Heart left ventricle (tissue), 16 donors: ENCODE results near the gene CAPRIN2. TPM values are rescaled to one million over a fixed set of nuclear protein-coding genes. Genes with fewer than 3 reads are reported as not detected.

Experiments used
- ATAC-seq, 4 donors: fragments of 200-7000 bp; cut with Tn5 transposase; one replicate each; pipeline ENCODE4 v1.9.1; 2020 to 2022; ENCODE audit warnings: moderate library complexity in 4 of 4, mild to moderate bottlenecking in 3 of 4, moderate number of reproducible peaks in 1 of 4
- DNase-seq, 5 donors: peaks; one replicate each; pipeline ENCODE4 v3.0.0-alpha.2; 2020
- H3K27ac ChIP-seq, 12 donors: fragments of 200-600 bp; sonication (generic) in 4 of 12; one replicate each; pipeline versions ENCODE4 v1.5.0 to v1.8.0; 2016 to 2022; ENCODE audit warnings: mild to moderate bottlenecking in 2 of 12
- H3K27me3 ChIP-seq, 9 donors: fragments of 200-600 bp; sonication (generic) in 2 of 9; one replicate each; pipeline versions ENCODE4 v1.5.1 to v1.8.0; 2016 to 2022; ENCODE audit warnings: mild to moderate bottlenecking in 3 of 9
- H3K36me3 ChIP-seq, 9 donors: fragments of 200-600 bp; sonication (generic) in 2 of 9; one replicate each; pipeline versions ENCODE4 v1.5.0 to v1.8.0; 2018 to 2022; ENCODE audit warnings: mild to moderate bottlenecking in 2 of 9
- H3K4me1 ChIP-seq, 12 donors: fragments of 200-600 bp; sonication (generic) in 4 of 12; one replicate each; pipeline versions ENCODE4 v1.5.0 to v1.8.0; 2016 to 2022; ENCODE audit warnings: mild to moderate bottlenecking in 3 of 12
- H3K4me3 ChIP-seq, 12 donors: fragments of 200-600 bp; sonication (generic) in 4 of 12; one replicate each; pipeline versions ENCODE4 v1.5.0 to v1.8.0; 2017 to 2022; ENCODE audit warnings: mild to moderate bottlenecking in 9 of 12, moderate library complexity in 4 of 12
- H3K9me3 ChIP-seq, 12 donors: fragments of 200-600 bp; sonication (generic) in 4 of 12; one replicate each; pipeline versions ENCODE4 v1.5.0 to v1.8.0; 2016 to 2022; ENCODE audit warnings: mild to moderate bottlenecking in 1 of 12
- CTCF ChIP-seq, 12 donors: fragments of 200-600 bp; sonication (generic) in 4 of 12; IDR thresholded peaks; one replicate each; pipeline versions ENCODE4 v1.5.0 to v1.8.0; 2018 to 2022; ENCODE audit warnings: antibody characterized with exemption in 12 of 12, mild to moderate bottlenecking in 5 of 12
- POLR2A ChIP-seq, 2 donors: fragments of 450-650 bp; IDR thresholded peaks; one replicate each; pipeline ENCODE4 v1.6.1; 2017; ENCODE audit warnings: antibody characterized with exemption in 2 of 2, mild to moderate bottlenecking in 2 of 2, moderate library complexity in 2 of 2
- WGBS, 4 donors: extraction: QIAGEN DNeasy Blood & Tissue Kit in 2 of 4; methylation state at CpG; one replicate each; pipeline versions ENCODE4 v1.1.5 to v1.1.7; 2013 to 2018; 5-methylcytosine and 5-hydroxymethylcytosine counted together
- intact Hi-C, 10 donors: fragments of 100-400 bp; cut with DNase I; formaldehyde crosslinking; loops; one replicate each; pipeline versions ENCODE4 v1.11.1 to v1.14.2; 2022
- polyA plus RNA-seq, 2 donors: library from polyadenylated mRNA; stranded (reverse); fragments of 200-250 nt; gene quantifications; one replicate each; pipeline ENCODE4 v1.2.3, GENCODE V29; 2013
- total RNA-seq, 9 donors: library from RNA; depleted of rRNA in 2 of 9; stranded (reverse); fragments of >200 nt in 2 of 9; fragmentation: NEBNext Ultra II Directional in 3 of 9; extraction: Animal tissue kit (Norgen Biotek cat#: 25700) in 3 of 9; gene quantifications; one replicate each; pipeline versions ENCODE4 v1.1.0 to v1.2.4, GENCODE V29; 2016 to 2023
- donor health status: ischemic (EF 13 %, LVEDD 7.1; RV severe dilation, severe dysfunction).
- donor health status: healthy with polysubstance abuse.
- donor health status: DM: no; HTN: yes; CAD: no.
- donor health status: DM: no; HTN: no; CAD: no.
- donor health status: ischemic (EF 25% LVEDD 6.9; RV normal size, moderate dysfunction).
- donor health status: ischemic (EF 25% LVEDD 5.7; RV mildly dilated, moderate dysfunction).
- donor health status: healthy.
- donor health status: DM: yes; HTN: yes; CAD: no.
- donor health status: ischemic (EF 35%, LVEDD 5.7; RV mildly dilated, moderate dysfunction).
- donor health status: nonischemic (EF 11% LVEDD 7.7; RV severe dilation, severe dysfunction).
- donor health status: DM: yes; HTN: yes; CAD: no.
- donor health status: PGD.
- donor health status: ischemic (EF 29% LVEDD 5.4; RV normal size, mild dysfunction).
- donor health status: nonischemic (EF 23%, LVEDD 6.1; RV moderate dilation, normal function).

CAPRIN2 gene
- total and polyA plus RNA-seq, 11 donors = 9.9 to 33.6 (median 29.0) TPM

- Histone ChIP-seq H3K27me3 (no peaks in the 10 kb centered on the region), H3K27ac (no peak overlapping the region), H3K4me1 (peaks cover 0 to 30% (median 13%) of the 10 kb centered on the region in 12 donors), H3K36me3 (peaks cover 0 to 4% (median 0%) of the 10 kb centered on the region in 9 donors), H3K9me3 (no peaks in the 10 kb centered on the region), H3K4me3 (peak overlapping the region in 3 of 12 donors; percentile 82 to 89 (median 86))
- DNase-seq (no peak), ATAC-seq (no peak)
- intact Hi-C loops = loop anchor here in 6 of 10 donors (5.0 kb wide), 5 partner anchors 44 to 61 kb away; partner anchors contain the start of gene IPO8 (in 2 of the 6)
- no peak for TF ChIP-seq POLR2A (IDR thresholded peaks at IDR 0.05)
- TF ChIP-seq CTCF (IDR thresholded peaks at IDR 0.05) = peak in 3 of 12 donors; percentile 11 to 16 (median 14)
- WGBS, 4 donors = 68 to 85% (median 82%) methylated on average over 3 of the region's 3 CpGs
Measured at GRCh38 chr12:30753233-30753632, 1.5 kb downstream of the CAPRIN2 start.

GRCh38 chr12:30752255-30752654 lies 2.5 kb downstream of the CAPRIN2 start:
- H3K27ac ChIP-seq = no peak overlapping the region
- intact Hi-C loops = loop anchor here in 6 of 10 donors (5.0 kb wide), 5 partner anchors 45 to 60 kb away; partner anchors contain the start of gene IPO8 (in 2 of the 6)
- H3K9me3 ChIP-seq = no peaks in the 10 kb centered on the region
- WGBS, 4 donors = 64 to 88% (median 83%) methylated on average over 3 of the region's 3 CpGs
- ATAC-seq (no peak), DNase-seq (no peak)
- H3K4me1 ChIP-seq = peaks cover 0 to 34% (median 13%) of the 10 kb centered on the region in 12 donors
- no peaks in the 10 kb centered on the region for H3K27me3 ChIP-seq
- peaks cover 0 to 9% (median 2%) of the 10 kb centered on the region in 9 donors for H3K36me3 ChIP-seq
- H3K4me3 ChIP-seq = no peak overlapping the region
- TF ChIP-seq CTCF (IDR thresholded peaks at IDR 0.05) = no peak
- no peak for TF ChIP-seq POLR2A (IDR thresholded peaks at IDR 0.05)

- TF ChIP-seq POLR2A (IDR thresholded peaks at IDR 0.05) = no peak
- no peak for TF ChIP-seq CTCF (IDR thresholded peaks at IDR 0.05)
- DNase-seq (no peak), ATAC-seq (no peak)
- H3K4me1 ChIP-seq = peaks cover 0 to 19% (median 4%) of the 10 kb centered on the region in 12 donors
- 52 to 54% (median 53%) methylated on average over 2 of the region's 2 CpGs for WGBS, 4 donors
- H3K36me3 ChIP-seq = peaks cover 0 to 29% (median 8%) of the 10 kb centered on the region in 9 donors
- H3K27ac ChIP-seq = no peak overlapping the region
- intact Hi-C loops = loop anchor here in 1 of 10 donors (5.0 kb wide), 1 partner anchor 51 kb away; the partner anchor contains the start of gene IPO8
- no peaks in the 10 kb centered on the region for H3K27me3 ChIP-seq
- no peaks in the 10 kb centered on the region for H3K9me3 ChIP-seq
- H3K4me3 ChIP-seq = no peak overlapping the region
Measured at GRCh38 chr12:30748147-30748546, 6.6 kb downstream of the CAPRIN2 start.

- ATAC-seq = no peak
- intact Hi-C loops = loop anchor here in 1 of 10 donors (5.0 kb wide), 1 partner anchor 49 kb away; the partner anchor contains the start of gene IPO8
- TF ChIP-seq CTCF (IDR thresholded peaks at IDR 0.05) = no peak
- TF ChIP-seq POLR2A (IDR thresholded peaks at IDR 0.05) = no peak
- no peak overlapping the region for H3K27ac ChIP-seq
- H3K36me3 ChIP-seq = peaks cover 0 to 29% (median 8%) of the 10 kb centered on the region in 9 donors
- no peak overlapping the region for H3K4me3 ChIP-seq
- DNase-seq = no peak
- H3K27me3 ChIP-seq = no peaks in the 10 kb centered on the region
- no peaks in the 10 kb centered on the region for H3K9me3 ChIP-seq
- 97 to 98% (median 98%) methylated on average over 4 of the region's 4 CpGs for WGBS, 4 donors
- H3K4me1 ChIP-seq = peaks cover 0 to 9% (median under 1%) of the 10 kb centered on the region in 12 donors
Measured at GRCh38 chr12:30746190-30746589, 8.6 kb downstream of the CAPRIN2 start.
